HepG2 (cell line): Measurements from ENCODE around the gene BRCA1. TPM values are rescaled to one million over a fixed set of nuclear protein-coding genes. Genes with fewer than 3 reads are reported as not detected.

Experiments used
- ARNT2 ChIP-seq: sonication (generic); formaldehyde crosslinking; IDR thresholded peaks from 2 replicates; pipeline ENCODE4 v1.8.0; 2022; ENCODE audit warnings: mild to moderate bottlenecking, low read depth, missing genetic modification reagents, moderate library complexity
- ATF4 ChIP-seq, 2 experiments: fragments of 450-650 bp in 1 of 2; sonication (generic) in 1 of 2; formaldehyde crosslinking; IDR thresholded peaks; 2 replicates each; pipeline versions ENCODE4 v1.5.0 to v1.8.0; 2020 to 2022; ENCODE audit warnings: mild to moderate bottlenecking in 1 of 2, missing genetic modification reagents in 1 of 2
- CBX1 ChIP-seq: IDR thresholded peaks from one replicate; pipeline ENCODE4 v1.6.1; 2016; ENCODE audit warnings: antibody characterized with exemption, low read depth
- ETV6 ChIP-seq: sonication (generic); formaldehyde crosslinking; conservative IDR thresholded peaks from 2 replicates; pipeline ENCODE4 v1.4.0; 2020; ENCODE audit warnings: missing genetic modification reagents
- HCFC1 ChIP-seq: fragments of 150-350 bp; IDR thresholded peaks from 2 replicates; pipeline ENCODE4 v1.6.1; 2014; ENCODE audit warnings: low read depth, low read length
- MED8 ChIP-seq: sonication (generic); formaldehyde crosslinking; IDR thresholded peaks from 2 replicates; pipeline ENCODE4 v1.8.1; 2023; ENCODE audit warnings: mild to moderate bottlenecking, missing genetic modification reagents; ENCODE audit not compliant: insufficient replicate concordance
- MIXL1 ChIP-seq: IDR thresholded peaks from 2 replicates; pipeline ENCODE4 v1.6.1; 2016
- MTF2 ChIP-seq: sonication (generic); formaldehyde crosslinking; IDR thresholded peaks from 2 replicates; pipeline ENCODE4 v1.5.0; 2020; ENCODE audit warnings: missing genetic modification reagents, borderline replicate concordance
- RFXAP ChIP-seq: sonication (generic); formaldehyde crosslinking; IDR thresholded peaks from 2 replicates; pipeline ENCODE4 v1.4.0; 2020; ENCODE audit warnings: missing genetic modification reagents, borderline replicate concordance
- TCF7 ChIP-seq: sonication (generic); IDR thresholded peaks from 2 replicates; pipeline ENCODE4 v1.6.1; 2016; ENCODE audit warnings: antibody characterized with exemption, low read depth
- ZFP1 ChIP-seq: IDR thresholded peaks from 2 replicates; pipeline ENCODE4 v1.6.1; 2016
- ZFP82 ChIP-seq: sonication (generic); formaldehyde crosslinking; IDR thresholded peaks from 2 replicates; pipeline ENCODE4 v1.5.1; 2020; ENCODE audit warnings: mild to moderate bottlenecking, missing genetic modification reagents, borderline replicate concordance
- ZFP91 ChIP-seq: sonication (generic); formaldehyde crosslinking; IDR thresholded peaks from 2 replicates; pipeline ENCODE4 v1.9.0; 2022; ENCODE audit warnings: missing genetic modification reagents, mild to moderate bottlenecking, borderline replicate concordance
- ZNF230 ChIP-seq: sonication (generic); formaldehyde crosslinking; IDR thresholded peaks from 2 replicates; pipeline ENCODE4 v1.4.0; 2020; ENCODE audit warnings: mild to moderate bottlenecking, missing genetic modification reagents
- ZNF317 ChIP-seq: sonication (generic); formaldehyde crosslinking; IDR thresholded peaks from 2 replicates; pipeline ENCODE4 v1.5.0; 2020; ENCODE audit warnings: mild to moderate bottlenecking, missing genetic modification reagents
- polyA plus RNA-seq, 8 experiments: library from polyadenylated mRNA; depleted of rRNA in 3 of 8; stranded (reverse) in 7 of 8; unstranded in 1 of 8; fragments of >200 nt; fragmentation: Illumina TruSeq in 4 of 8; extraction: Trizol in 4 of 8; gene quantifications; 2 replicates each; pipeline versions ENCODE4 v1.2.1 to v1.2.3, GENCODE V29; 2011 to 2016; ENCODE audit warnings: low read depth in 4 of 8, missing spikeins in 1 of 8, mixed read lengths in 1 of 8; ENCODE audit not compliant: insufficient read depth in 1 of 8
- total RNA-seq, 5 experiments: library from RNA; depleted of rRNA; stranded (reverse); fragments of >200 nt; fragmentation: Illumina TruSeq; extraction: Trizol; gene quantifications; 2 replicates each; pipeline ENCODE4 v1.2.3, GENCODE V29; 2016; ENCODE audit warnings: low read depth in 1 of 5
- TF ChIP-seq, protein P1 (sequence below): sonication (generic); formaldehyde crosslinking; IDR thresholded peaks from 2 replicates; pipeline ENCODE4 v1.4.0; 2020; ENCODE audit warnings: missing genetic modification reagents
- TF ChIP-seq, protein P2 (sequence below): sonication (generic); formaldehyde crosslinking; IDR thresholded peaks from 2 replicates; pipeline ENCODE4 v1.4.0; 2020; ENCODE audit warnings: missing genetic modification reagents, low read depth, mild to moderate bottlenecking, borderline replicate concordance
- TF ChIP-seq, protein P3 (sequence below): sonication (generic); formaldehyde crosslinking; IDR thresholded peaks from 2 replicates; pipeline ENCODE4 v1.4.0; 2020; ENCODE audit warnings: low read depth, missing genetic modification reagents

Gene BRCA1
- total and polyA plus RNA-seq, 2 of the 13 experiments (the other 11 are each of a cell fraction or from before 2014, with no cell fraction given), result 13.3 to 37.5 TPM

- peak in 1 of 2 experiments; percentile 69; a peak in 2 of 4 replicates for TF ChIP-seq ATF4 (CRISPR knock-in tag; IDR thresholded peaks at IDR 0.05)
- TF ChIP-seq, protein P1, sequence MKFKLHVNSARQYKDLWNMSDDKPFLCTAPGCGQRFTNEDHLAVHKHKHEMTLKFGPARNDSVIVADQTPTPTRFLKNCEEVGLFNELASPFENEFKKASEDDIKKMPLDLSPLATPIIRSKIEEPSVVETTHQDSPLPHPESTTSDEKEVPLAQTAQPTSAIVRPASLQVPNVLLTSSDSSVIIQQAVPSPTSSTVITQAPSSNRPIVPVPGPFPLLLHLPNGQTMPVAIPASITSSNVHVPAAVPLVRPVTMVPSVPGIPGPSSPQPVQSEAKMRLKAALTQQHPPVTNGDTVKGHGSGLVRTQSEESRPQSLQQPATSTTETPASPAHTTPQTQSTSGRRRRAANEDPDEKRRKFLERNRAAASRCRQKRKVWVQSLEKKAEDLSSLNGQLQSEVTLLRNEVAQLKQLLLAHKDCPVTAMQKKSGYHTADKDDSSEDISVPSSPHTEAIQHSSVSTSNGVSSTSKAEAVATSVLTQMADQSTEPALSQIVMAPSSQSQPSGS (CRISPR knock-in tag), result peak; percentile 98
- TF ChIP-seq ARNT2 (CRISPR knock-in tag), result peak; percentile 94; the same call in 1 of the 2 replicates
- peak; percentile 99 for TF ChIP-seq MIXL1
- peak; percentile 93 for TF ChIP-seq ZNF230 (CRISPR knock-in tag)
- TF ChIP-seq ZFP82, result peak; percentile 83
- TF ChIP-seq, protein P2, sequence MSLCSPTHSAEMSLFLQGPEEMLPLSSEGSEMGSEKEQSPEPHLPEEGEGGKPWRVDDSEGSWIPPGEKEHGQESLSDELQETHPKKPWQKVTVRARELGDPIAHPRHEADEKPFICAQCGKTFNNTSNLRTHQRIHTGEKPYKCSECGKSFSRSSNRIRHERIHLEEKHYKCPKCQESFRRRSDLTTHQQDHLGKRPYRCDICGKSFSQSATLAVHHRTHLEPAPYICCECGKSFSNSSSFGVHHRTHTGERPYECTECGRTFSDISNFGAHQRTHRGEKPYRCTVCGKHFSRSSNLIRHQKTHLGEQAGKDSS (CRISPR knock-in tag), result peak; percentile 99
- TF ChIP-seq, protein P3, sequence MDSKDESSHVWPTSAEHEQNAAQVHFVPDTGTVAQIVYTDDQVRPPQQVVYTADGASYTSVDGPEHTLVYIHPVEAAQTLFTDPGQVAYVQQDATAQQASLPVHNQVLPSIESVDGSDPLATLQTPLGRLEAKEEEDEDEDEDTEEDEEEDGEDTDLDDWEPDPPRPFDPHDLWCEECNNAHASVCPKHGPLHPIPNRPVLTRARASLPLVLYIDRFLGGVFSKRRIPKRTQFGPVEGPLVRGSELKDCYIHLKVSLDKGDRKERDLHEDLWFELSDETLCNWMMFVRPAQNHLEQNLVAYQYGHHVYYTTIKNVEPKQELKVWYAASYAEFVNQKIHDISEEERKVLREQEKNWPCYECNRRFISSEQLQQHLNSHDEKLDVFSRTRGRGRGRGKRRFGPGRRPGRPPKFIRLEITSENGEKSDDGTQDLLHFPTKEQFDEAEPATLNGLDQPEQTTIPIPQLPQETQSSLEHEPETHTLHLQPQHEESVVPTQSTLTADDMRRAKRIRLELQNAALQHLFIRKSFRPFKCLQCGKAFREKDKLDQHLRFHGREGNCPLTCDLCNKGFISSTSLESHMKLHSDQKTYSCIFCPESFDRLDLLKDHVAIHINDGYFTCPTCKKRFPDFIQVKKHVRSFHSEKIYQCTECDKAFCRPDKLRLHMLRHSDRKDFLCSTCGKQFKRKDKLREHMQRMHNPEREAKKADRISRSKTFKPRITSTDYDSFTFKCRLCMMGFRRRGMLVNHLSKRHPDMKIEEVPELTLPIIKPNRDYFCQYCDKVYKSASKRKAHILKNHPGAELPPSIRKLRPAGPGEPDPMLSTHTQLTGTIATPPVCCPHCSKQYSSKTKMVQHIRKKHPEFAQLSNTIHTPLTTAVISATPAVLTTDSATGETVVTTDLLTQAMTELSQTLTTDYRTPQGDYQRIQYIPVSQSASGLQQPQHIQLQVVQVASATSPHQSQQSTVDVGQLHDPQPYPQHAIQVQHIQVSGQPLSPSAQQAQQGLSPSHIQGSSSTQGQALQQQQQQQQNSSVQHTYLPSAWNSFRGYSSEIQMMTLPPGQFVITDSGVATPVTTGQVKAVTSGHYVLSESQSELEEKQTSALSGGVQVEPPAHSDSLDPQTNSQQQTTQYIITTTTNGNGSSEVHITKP (CRISPR knock-in tag), result peak; percentile 83
- peak; percentile 96; the same call in 1 of the 2 replicates for TF ChIP-seq ZFP91
- peak; percentile 62 for TF ChIP-seq MED8 (CRISPR knock-in tag)
- peak; percentile 91 for TF ChIP-seq ETV6
- peak; percentile 83 for TF ChIP-seq HCFC1
- TF ChIP-seq ZFP1 (CRISPR knock-in tag), result peak; percentile 99
- TF ChIP-seq TCF7, result no peak
- TF ChIP-seq CBX1, result peak; percentile 92
- TF ChIP-seq RFXAP (CRISPR knock-in tag), result peak; percentile 93; the same call in 1 of the 2 replicates
- peak; percentile 72 for TF ChIP-seq MTF2 (CRISPR knock-in tag)
- TF ChIP-seq ZNF317 (CRISPR knock-in tag), result peak; percentile 79; the same call in 1 of the 2 replicates
Measured at GRCh38 chr17:42997984-42998938, 126.9 kb downstream of the BRCA1 start, which contains the start of gene RPL27 (continued).
